HG02571 (cell line): ENCODE measurements around the gene FGFR4.

ENCODE experiments used
- ATAC-seq: cut with Tn5 transposase; IDR thresholded peaks from one replicate; pipeline ENCODE4 v1.9.1; 2021; ENCODE audit warnings: mild to moderate bottlenecking, moderate library complexity; ENCODE audit not compliant: unreplicated experiment

FGFR4 gene

GRCh38 chr5:177084175-177084574 lies 2.5 kb upstream of the FGFR4 start:
- no peak for ATAC-seq

DNA sequence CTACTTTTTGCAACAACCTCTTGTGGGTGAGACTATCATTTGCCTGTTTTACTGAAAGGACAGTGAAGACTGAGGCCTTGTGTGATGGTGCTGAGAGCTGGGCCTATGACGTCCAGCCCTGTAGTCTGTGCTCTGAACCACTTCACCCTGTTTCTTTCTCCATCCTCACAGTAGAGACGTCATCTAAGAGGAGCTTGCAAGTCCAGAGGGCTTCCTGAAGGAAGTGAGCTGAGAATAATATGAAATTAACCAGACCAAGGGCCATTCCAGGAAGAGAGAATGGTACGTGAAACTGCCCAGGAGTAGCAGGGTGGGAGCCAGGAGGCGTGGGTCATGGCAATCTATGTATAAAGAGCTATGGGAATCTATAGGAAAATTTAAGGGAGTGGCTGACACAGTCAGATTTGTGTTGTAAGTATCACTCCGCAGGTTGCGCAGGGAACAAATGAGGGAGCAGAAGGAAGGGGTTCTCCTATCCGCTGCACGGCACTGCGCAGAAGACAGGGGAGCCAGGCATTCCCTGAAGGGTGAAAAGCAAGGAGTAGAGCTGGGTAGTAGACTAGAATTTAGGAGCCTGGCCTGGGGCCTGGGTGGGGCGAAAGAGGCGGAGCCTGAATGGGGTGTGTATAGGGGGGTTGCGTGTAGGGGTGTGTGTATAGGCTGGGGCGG lies 596 bp upstream of the FGFR4 start:
- ATAC-seq = no peak

DNA sequence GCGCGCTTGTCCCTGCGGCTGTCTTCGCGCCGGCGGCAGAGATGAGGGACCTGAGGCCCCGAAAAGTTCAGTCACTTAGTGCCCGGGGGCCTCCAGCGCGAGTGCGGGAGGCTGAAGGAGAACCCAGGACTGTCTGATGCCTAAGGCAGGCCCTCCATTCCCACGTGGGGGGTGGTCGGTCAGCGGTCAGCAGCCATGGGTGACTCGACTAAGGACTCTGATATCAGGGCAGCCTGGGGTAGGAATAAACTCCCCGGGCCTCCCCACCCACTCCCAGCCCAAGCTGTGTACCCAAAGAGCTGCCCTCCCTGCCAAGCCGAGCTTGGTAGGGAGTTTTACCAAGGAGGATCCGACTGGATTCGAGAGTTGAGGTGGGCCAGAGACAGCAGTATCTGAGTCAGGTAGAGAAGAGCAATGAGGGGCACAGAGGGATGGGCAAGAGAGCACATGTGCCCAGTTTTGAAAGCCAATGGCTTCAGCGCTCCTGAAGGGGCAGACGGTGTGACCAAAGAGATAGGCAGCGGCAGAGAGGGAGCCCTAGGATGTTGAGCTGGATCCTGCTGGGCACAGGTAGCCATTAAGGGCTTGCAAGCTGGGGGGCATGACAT lies 787 bp downstream of the FGFR4 start:
- ATAC-seq = no peak

GRCh38 chr5:177089127-177089526 lies 2.4 kb downstream of the FGFR4 start:
- ATAC-seq = no peak

GRCh38 chr5:177089825-177090641 lies 3.3 kb downstream of the FGFR4 start:
- no peak for ATAC-seq

DNA sequence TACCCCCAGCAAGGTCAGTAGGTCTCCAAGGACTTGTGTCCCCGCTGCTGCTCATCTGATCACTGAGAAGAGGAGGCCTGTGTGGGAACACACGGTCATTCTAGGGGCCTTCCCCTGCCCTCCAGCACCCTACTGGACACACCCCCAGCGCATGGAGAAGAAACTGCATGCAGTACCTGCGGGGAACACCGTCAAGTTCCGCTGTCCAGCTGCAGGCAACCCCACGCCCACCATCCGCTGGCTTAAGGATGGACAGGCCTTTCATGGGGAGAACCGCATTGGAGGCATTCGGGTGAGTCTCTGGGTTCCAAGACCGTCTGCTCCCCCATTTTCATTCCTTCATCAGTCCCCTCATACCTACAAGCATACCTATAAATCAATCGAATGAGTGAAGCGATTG lies 4.1 kb downstream of the FGFR4 start:
- no peak for ATAC-seq

DNA sequence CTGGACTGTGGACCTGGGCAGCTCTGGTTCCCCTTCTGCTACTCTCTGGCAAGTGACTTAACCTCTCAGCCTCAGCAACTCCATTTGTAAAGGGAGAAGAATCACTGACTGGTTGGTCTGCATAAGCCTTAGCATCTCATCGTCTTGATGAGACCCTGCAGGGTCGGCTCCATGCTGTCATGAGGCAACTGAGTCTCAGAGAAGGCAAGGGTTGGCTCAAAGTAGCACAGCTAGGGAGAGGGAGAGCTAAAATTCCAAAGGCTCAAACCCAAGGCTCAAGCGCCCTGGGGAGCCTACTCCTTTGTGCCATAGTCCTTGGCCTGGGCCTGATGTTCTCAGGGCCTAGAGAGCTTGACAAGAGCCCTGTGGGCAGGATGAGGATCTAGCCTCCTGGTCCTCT lies 4.5 kb downstream of the FGFR4 start:
- ATAC-seq = no peak

DNA sequence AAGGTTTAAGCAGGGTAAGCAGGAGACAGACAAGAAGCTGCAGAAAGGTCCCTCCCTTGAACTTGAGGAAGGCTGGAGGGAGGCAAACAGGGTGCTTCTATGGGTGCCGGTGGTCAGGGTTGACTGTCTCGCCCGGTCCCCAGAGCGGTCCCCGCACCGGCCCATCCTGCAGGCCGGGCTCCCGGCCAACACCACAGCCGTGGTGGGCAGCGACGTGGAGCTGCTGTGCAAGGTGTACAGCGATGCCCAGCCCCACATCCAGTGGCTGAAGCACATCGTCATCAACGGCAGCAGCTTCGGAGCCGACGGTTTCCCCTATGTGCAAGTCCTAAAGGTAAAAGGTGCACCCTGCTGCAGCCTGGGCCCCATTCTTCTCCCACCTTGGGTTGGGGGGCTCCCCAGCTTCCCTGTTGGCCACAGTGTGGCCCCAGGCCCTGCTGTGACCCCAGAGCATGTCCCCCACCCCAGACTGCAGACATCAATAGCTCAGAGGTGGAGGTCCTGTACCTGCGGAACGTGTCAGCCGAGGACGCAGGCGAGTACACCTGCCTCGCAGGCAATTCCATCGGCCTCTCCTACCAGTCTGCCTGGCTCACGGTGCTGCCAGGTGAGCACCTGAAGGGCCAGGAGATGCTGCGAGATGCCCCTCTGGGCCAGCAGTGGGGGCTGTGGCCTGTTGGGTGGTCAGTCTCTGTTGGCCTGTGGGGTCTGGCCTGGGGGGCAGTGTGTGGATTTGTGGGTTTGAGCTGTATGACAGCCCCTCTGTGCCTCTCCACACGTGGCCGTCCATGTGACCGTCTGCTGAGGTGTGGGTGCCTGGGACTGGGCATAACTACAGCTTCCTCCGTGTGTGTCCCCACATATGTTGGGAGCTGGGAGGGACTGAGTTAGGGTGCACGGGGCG lies 5.7 kb downstream of the FGFR4 start:
- ATAC-seq = no peak

DNA sequence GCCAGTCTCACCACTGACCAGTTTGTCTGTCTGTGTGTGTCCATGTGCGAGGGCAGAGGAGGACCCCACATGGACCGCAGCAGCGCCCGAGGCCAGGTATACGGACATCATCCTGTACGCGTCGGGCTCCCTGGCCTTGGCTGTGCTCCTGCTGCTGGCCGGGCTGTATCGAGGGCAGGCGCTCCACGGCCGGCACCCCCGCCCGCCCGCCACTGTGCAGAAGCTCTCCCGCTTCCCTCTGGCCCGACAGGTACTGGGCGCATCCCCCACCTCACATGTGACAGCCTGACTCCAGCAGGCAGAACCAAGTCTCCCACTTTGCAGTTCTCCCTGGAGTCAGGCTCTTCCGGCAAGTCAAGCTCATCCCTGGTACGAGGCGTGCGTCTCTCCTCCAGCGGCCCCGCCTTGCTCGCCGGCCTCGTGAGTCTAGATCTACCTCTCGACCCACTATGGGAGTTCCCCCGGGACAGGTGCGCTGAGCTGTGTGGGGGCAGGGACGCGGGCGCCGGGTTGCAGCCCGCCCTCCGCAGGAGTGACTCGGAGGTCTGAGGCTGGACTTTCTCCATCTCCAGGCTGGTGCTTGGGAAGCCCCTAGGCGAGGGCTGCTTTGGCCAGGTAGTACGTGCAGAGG lies 6.5 kb downstream of the FGFR4 start:
- ATAC-seq = no peak

- no peak for ATAC-seq
Measured at GRCh38 chr5:177093803-177094202, 7.1 kb downstream of the FGFR4 start.

- ATAC-seq = no peak
Measured at GRCh38 chr5:177094224-177095087, 7.7 kb downstream of the FGFR4 start.

- ATAC-seq = no peak
Measured at GRCh38 chr5:177095088-177095669, 8.5 kb downstream of the FGFR4 start.

GRCh38 chr5:177096162-177097015 lies 9.7 kb downstream of the FGFR4 start:
- ATAC-seq = no peak

GRCh38 chr5:177097016-177097985 lies 10.6 kb downstream of the FGFR4 start:
- no peak for ATAC-seq

DNA sequence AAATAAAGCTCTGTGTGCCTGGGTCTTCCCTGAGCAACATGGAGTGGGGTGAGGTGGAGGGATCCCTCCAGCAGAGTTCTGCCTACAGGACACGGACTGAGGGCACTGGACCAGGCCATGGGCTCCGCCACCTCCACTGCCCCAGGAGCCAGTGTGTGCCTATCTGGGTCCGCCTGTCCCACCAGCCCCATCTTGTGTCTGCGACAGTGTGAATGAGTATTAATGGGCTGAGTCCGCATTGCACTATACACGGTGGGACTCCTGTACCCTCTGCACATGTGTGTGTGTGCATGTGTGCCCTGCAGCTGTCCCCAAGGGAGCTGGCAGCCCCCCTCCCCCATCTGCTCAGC lies 11.4 kb downstream of the FGFR4 start:
- ATAC-seq = no peak

- no peak for ATAC-seq
Measured at GRCh38 chr5:177098470-177099141, 11.9 kb downstream of the FGFR4 start.
